Chondrocyte (in vitro differentiated cells): ENCODE measurements around the gene ZNF407. TPM values are rescaled to one million over a fixed set of nuclear protein-coding genes. Genes with fewer than 3 reads are reported as not detected.

ENCODE experiments used
- DNase-seq: peaks from one replicate; pipeline ENCODE4 v3.0.0; 2021; ENCODE audit warnings: mixed read lengths, low spot score
- H3K27ac Mint-ChIP-seq: one replicate; pipeline ENCODE4 v1.8.0; 2021; ENCODE audit warnings: mild to moderate bottlenecking, moderate library complexity, mixed read lengths; ENCODE audit not compliant: unreplicated experiment
- H3K27me3 Mint-ChIP-seq: 2 replicates; pipeline ENCODE4 v1.8.0; 2021; ENCODE audit warnings: low read depth, mixed read lengths
- H3K36me3 Mint-ChIP-seq: 2 replicates; pipeline ENCODE4 v1.8.0; 2021; ENCODE audit warnings: low read depth, mixed read lengths
- H3K4me1 Mint-ChIP-seq: 2 replicates; pipeline ENCODE4 v1.8.0; 2021; ENCODE audit warnings: low read depth, mild to moderate bottlenecking, mixed read lengths
- H3K4me3 Mint-ChIP-seq: one replicate; pipeline ENCODE4 v1.8.0; 2021; ENCODE audit warnings: mild to moderate bottlenecking, moderate library complexity, mixed read lengths; ENCODE audit not compliant: unreplicated experiment
- H3K9me3 Mint-ChIP-seq: 2 replicates; pipeline ENCODE4 v1.8.0; 2021; ENCODE audit warnings: low read depth, mixed read lengths
- total RNA-seq: library from RNA; stranded (reverse); gene quantifications from 3 replicates; pipeline ENCODE4 v1.2.1, GENCODE V29; 2021
- TF ChIP-seq, protein P1 (sequence below): fragments of 200-600 bp; sonication (generic); IDR thresholded peaks from 2 replicates; pipeline ENCODE4 v1.5.0; 2021; ENCODE audit warnings: antibody characterized with exemption, mild to moderate bottlenecking, moderate library complexity

The ZNF407 gene
- total RNA-seq, 1 donor from 2014 or later, result 10.4 TPM

DNA sequence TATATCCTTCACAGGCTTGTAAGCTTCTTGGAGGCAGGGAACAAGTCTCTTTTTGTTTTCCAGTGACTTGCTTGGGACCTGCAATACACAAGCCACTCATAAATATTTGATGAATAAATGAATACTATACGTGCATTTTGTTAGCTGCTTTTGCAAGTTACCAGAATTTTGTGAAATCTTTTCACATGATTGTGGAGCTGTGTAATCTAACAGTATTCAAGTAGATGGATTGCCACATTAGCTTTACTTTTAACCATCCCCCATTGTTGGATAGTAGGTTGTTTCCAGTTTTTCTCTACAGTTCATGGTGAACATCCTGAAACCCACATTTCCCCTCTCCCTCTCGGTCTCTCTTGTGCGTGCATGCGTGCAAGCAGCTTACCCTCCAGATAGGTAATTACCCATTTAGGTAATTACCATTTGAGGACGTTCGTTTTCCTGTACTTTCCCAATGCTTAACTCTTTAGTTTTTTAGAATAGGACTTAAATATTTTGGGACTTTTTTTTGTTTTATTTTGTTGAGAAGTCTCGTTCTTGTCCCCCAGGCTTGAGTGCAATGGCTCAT lies 12.5 kb downstream of the ZNF407 start:
- Mint-ChIP-seq H3K27me3 (no peaks in the 10 kb centered on the region), H3K9me3 (peaks cover 3% of the 10 kb centered on the region), H3K27ac (no peak overlapping the region), H3K4me1 (peaks cover 25% of the 10 kb centered on the region), H3K36me3 (no peaks in the 10 kb centered on the region), H3K4me3 (no peak overlapping the region)
- TF ChIP-seq, protein P1, sequence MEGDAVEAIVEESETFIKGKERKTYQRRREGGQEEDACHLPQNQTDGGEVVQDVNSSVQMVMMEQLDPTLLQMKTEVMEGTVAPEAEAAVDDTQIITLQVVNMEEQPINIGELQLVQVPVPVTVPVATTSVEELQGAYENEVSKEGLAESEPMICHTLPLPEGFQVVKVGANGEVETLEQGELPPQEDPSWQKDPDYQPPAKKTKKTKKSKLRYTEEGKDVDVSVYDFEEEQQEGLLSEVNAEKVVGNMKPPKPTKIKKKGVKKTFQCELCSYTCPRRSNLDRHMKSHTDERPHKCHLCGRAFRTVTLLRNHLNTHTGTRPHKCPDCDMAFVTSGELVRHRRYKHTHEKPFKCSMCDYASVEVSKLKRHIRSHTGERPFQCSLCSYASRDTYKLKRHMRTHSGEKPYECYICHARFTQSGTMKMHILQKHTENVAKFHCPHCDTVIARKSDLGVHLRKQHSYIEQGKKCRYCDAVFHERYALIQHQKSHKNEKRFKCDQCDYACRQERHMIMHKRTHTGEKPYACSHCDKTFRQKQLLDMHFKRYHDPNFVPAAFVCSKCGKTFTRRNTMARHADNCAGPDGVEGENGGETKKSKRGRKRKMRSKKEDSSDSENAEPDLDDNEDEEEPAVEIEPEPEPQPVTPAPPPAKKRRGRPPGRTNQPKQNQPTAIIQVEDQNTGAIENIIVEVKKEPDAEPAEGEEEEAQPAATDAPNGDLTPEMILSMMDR, result no peak
- no peak for DNase-seq

DNA sequence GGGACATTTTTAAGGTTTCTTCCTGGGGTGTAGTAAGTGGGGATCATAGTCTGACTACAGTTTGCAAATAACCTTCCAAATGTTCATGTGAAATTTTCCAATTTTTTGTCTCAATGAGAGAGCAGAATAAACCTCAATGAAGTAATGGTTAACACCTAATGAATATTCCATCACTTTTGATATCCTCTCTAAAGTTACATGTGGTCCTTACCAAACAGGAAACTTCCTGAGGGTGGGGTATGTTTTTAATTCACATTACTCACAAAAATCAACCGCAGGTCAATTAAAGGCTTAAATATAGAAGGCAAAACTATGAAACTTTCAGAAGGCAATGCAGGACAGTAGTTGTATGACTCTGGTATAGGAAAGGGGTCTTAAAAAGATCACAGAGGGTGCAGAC lies 13.2 kb downstream of the ZNF407 start:
- peaks cover 3% of the 10 kb centered on the region for H3K9me3 Mint-ChIP-seq
- TF ChIP-seq, protein P1, result no peak
- H3K27ac Mint-ChIP-seq, result no peak overlapping the region
- DNase-seq, result no peak
- H3K36me3 Mint-ChIP-seq, result no peaks in the 10 kb centered on the region
- no peak overlapping the region for H3K4me3 Mint-ChIP-seq
- peaks cover 23% of the 10 kb centered on the region for H3K4me1 Mint-ChIP-seq
- H3K27me3 Mint-ChIP-seq, result no peaks in the 10 kb centered on the region

DNA sequence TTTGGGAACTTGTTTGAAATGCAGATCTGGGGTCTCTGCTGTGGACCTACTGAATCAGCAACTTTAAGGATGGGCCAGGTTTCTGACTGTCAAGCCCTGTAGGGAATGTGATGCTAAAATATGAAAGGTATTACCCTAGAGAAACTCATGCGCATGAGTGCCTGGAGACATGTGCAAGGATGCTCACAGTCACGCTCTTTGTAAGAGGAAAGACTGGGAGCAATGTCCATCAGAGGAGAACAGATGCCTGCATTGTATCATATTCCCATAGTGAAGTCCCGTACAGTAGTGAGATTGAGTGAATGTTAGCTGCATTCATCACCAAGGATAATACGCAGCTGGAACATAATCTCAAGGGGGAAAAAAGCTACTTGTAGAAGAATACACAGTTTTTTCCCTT lies 14.1 kb downstream of the ZNF407 start:
- no peaks in the 10 kb centered on the region for H3K36me3 Mint-ChIP-seq
- no peak for DNase-seq
- no peak overlapping the region for H3K4me3 Mint-ChIP-seq
- peaks cover 3% of the 10 kb centered on the region for H3K9me3 Mint-ChIP-seq
- H3K4me1 Mint-ChIP-seq, result peaks cover 23% of the 10 kb centered on the region
- H3K27me3 Mint-ChIP-seq, result no peaks in the 10 kb centered on the region
- no peak overlapping the region for H3K27ac Mint-ChIP-seq
- TF ChIP-seq, protein P1, result no peak

DNA sequence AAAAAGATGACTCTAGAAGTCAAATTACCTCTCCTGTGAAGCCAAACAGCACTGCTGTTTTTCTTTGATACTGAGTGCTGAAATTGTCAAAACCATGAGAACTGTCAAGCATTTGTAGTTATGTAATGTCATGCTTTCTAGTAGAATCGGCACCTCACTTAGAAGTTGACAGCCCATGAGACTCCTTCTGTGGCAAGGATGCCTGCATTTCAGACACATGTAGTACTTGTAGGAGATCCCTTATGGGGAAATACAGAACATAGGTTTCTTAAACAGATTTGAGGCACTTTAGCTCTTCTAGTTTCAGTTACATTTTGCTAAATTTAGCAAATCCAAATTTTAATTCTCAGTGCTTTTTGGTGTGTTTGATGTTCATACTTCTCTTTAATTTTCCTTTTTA lies 15.7 kb downstream of the ZNF407 start:
- no peaks in the 10 kb centered on the region for H3K27me3 Mint-ChIP-seq
- DNase-seq, result no peak
- peaks cover 23% of the 10 kb centered on the region for H3K4me1 Mint-ChIP-seq
- TF ChIP-seq, protein P1, result no peak
- no peak overlapping the region for H3K4me3 Mint-ChIP-seq
- no peak overlapping the region for H3K27ac Mint-ChIP-seq
- peaks cover 3% of the 10 kb centered on the region for H3K9me3 Mint-ChIP-seq
- no peaks in the 10 kb centered on the region for H3K36me3 Mint-ChIP-seq

DNA sequence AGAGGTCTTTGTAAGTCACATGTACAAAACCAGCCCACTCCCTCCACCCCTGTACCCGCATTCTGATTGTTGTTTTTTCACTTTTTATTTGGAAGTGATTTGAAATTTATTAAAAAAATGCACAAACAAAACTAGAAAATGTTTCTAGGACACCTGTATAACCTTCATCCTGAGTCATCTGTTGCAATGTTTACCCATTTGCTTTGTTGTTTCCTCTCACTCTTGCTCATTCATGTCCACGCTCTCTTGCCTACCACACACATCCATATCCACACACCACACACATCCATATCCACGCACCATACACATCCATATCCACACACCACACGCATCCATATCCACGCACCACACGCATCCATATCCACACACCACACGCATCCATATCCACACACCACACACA lies 18.8 kb downstream of the ZNF407 start:
- Mint-ChIP-seq H3K36me3 (no peaks in the 10 kb centered on the region), H3K27me3 (no peaks in the 10 kb centered on the region), H3K9me3 (peaks cover 3% of the 10 kb centered on the region), H3K27ac (no peak overlapping the region), H3K4me1 (peaks cover 15% of the 10 kb centered on the region), H3K4me3 (no peak overlapping the region)
- TF ChIP-seq, protein P1, result no peak
- no peak for DNase-seq
